ENCODE measurements around the gene VPS54. TPM values are rescaled to one million over a fixed set of nuclear protein-coding genes. Genes with fewer than 3 reads are reported as not detected.

Gene VPS54
- total RNA-seq, 4 donors from 2014 or later, result 4.1 to 27.6 (median 18.6) TPM

DNA sequence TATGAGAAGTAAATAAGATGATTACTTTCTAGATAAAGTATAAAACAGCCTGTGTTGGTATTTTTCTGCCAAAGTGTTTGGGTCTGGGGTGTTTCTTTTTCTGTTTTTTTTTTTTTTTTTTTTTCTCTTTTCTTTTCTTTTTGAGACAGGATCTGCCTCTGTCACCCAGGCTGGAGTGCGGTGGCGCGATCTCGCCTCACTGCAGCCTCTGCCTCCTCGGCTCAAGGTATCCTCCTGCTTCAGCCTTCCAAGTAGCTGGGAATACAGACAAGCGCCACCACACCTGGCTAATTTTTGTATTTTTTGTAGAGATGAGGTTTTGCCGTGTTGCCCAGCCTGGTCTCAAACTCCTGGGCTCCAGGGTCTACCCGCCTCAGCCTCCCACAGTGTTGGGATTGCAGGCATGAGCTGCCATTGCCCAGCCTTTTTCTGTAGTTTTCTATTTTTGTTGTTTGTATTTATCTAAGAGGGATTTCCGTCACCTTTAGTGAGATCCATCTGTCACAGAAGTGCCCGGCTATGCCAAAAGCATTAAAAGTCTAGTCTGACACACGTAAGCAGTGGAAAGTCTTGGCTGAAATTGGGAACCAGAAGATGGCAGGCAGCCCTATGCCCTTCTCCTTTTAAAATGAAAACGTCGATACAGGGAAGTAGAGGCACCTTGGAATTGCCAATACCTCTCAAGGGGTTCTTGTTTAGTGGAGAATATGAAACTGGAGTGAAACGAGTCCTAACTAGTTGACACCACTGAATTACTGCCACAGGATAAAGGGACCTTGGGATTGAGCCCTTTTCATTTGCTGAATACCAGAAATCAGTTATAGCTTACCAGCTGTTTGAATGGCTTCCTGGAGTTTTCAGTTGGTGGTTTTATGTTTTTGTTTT lies 163.6 kb downstream of the VPS54 start:
- Histone ChIP-seq H3K27ac (peak overlapping the region; percentile 10 to 74 (median 42)), H3K9me3 (no peaks in the 10 kb centered on the region), H3K36me3 (peaks cover 0 to 22% (median 11%) of the 10 kb centered on the region in 4 donors), H3K4me3 (no peak overlapping the region), H3K27me3 (no peaks in the 10 kb centered on the region), H3K4me1 (peaks cover 11 to 57% (median 39%) of the 10 kb centered on the region in 4 donors)
- in situ Hi-C loops (cut with MboI; ENCODE audit: low pct_ligation_motif_present in 1 of 4, low pct_unique_long_range_greater_than_20kb in 1 of 4, low sequenced_read_pairs in 3 of 4) (loop anchor here in 2 of 4 donors (10.0 to 25.0 kb wide), 3 partner anchors 161 to 268 kb away; partner anchors contain the start of genes MDH1 (in 1 of the 2) and WDPCP (in 1 of the 2)), intact Hi-C loops (cut with DNase I; ENCODE audit: low total_unique reads) (no loop called here)
- TF ChIP-seq EP300 (IDR thresholded peaks at IDR 0.05; ENCODE audit: low read depth) (no peak), POLR2A (IDR thresholded peaks at IDR 0.05) (no peak), POLR2AphosphoS5 (IDR thresholded peaks at IDR 0.05) (no peak)
- TF ChIP-seq, protein P1, sequence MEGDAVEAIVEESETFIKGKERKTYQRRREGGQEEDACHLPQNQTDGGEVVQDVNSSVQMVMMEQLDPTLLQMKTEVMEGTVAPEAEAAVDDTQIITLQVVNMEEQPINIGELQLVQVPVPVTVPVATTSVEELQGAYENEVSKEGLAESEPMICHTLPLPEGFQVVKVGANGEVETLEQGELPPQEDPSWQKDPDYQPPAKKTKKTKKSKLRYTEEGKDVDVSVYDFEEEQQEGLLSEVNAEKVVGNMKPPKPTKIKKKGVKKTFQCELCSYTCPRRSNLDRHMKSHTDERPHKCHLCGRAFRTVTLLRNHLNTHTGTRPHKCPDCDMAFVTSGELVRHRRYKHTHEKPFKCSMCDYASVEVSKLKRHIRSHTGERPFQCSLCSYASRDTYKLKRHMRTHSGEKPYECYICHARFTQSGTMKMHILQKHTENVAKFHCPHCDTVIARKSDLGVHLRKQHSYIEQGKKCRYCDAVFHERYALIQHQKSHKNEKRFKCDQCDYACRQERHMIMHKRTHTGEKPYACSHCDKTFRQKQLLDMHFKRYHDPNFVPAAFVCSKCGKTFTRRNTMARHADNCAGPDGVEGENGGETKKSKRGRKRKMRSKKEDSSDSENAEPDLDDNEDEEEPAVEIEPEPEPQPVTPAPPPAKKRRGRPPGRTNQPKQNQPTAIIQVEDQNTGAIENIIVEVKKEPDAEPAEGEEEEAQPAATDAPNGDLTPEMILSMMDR (IDR thresholded peaks at IDR 0.05), result no peak
- WGBS, 2 donors (ENCODE audit: low coverage in 1 of 2), result 78 to 95% methylated on average over 12 to 14 of the region's 14 CpGs
- DNase-seq, result no peak

DNA sequence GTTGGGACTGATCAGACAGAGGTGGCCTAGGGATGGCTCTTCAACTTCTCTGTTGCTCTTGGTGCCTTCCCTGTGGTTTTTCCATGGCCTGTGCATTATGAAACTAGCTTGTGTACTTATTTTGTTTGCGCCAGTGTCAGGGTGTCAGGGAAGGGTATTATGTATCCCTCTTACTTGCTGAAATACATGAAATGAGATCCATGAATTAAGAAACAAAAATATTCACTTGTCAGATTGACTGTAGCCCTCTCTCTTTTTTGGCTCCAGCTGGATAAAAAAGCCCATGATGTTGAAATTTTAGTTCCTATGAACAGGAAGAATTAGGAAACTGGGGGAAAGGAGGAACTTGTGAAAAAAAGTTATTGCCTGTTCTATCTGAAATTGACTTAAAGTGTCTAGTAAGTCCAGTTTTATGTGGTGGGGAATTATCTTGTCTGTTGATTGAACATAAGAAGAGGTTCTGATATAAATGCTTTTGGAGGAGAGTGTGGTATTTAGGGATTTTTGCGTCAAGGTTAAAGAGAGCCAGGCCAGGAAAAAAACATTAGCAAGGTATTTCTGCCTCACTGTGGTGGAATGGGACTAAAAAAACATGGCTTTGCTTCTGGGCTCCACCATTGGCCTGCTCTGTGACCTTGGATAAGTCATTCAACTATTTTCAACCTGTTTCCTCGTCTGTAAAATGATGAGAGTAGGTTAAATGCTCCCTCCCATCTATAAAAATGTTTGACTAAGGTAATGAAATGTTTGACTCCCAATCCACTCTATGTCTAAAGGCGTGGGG lies 165.5 kb downstream of the VPS54 start:
- Histone ChIP-seq H3K4me3 (no peak overlapping the region), H3K4me1 (peaks cover 22 to 76% (median 52%) of the 10 kb centered on the region in 4 donors), H3K27ac (peak overlapping the region; percentile 67 to 82 (median 74)), H3K27me3 (no peaks in the 10 kb centered on the region), H3K9me3 (no peaks in the 10 kb centered on the region), H3K36me3 (peaks cover 0 to 20% (median 5%) of the 10 kb centered on the region in 4 donors)
- DNase-seq, result no peak
- TF ChIP-seq POLR2AphosphoS5 (IDR thresholded peaks at IDR 0.05) (no peak), EP300 (IDR thresholded peaks at IDR 0.05; ENCODE audit: low read depth) (no peak), POLR2A (IDR thresholded peaks at IDR 0.05) (no peak)
- TF ChIP-seq, protein P1 (IDR thresholded peaks at IDR 0.05), result no peak
- 73 to 76% methylated on average over 4 of the region's 4 CpGs for WGBS, 2 donors (ENCODE audit: low coverage in 1 of 2)
- intact Hi-C loops (cut with DNase I; ENCODE audit: low total_unique reads), result no loop called here
- in situ Hi-C loops (cut with MboI; ENCODE audit: low pct_ligation_motif_present in 1 of 4, low pct_unique_long_range_greater_than_20kb in 1 of 4, low sequenced_read_pairs in 3 of 4), result loop anchor here in 2 of 4 donors (10.0 to 25.0 kb wide), 3 partner anchors 159 to 266 kb away; partner anchors contain the start of genes MDH1 (in 1 of the 2) and WDPCP (in 1 of the 2)

DNA sequence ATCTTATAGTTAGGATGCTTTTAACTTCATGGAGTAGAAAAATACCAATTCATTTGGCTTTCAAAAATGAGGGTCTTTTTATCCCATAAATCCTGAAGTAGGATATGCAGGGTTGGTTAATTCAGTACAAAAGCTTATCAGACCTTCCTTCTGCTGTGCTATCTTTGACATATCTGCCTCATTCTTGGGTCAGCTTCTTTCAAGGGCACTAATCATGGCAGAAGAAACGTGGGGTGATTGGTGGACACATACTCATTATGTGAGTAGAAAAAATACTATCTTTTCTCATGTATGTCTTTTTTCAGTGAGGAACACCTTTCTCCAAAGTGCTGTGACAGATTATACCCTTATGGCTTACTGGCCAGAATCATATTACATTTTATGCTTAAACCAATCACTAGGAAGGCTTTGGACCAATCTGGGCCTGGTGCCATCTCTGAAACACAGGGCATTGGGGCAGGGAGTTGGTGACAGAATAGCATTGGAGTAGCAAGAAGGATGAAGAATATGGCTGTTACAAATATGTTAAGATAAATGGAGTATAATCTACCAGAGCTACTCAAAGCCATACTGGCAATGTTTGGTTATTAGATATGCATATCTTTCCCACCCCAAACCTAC lies 167.4 kb downstream of the VPS54 start:
- in situ Hi-C loops (cut with MboI; ENCODE audit: low pct_ligation_motif_present in 1 of 4, low pct_unique_long_range_greater_than_20kb in 1 of 4, low sequenced_read_pairs in 3 of 4) (loop anchor here in 2 of 4 donors (10.0 to 25.0 kb wide), 3 partner anchors 157 to 264 kb away; partner anchors contain the start of genes MDH1 (in 1 of the 2) and WDPCP (in 1 of the 2)), intact Hi-C loops (cut with DNase I; ENCODE audit: low total_unique reads) (no loop called here)
- DNase-seq, result no peak
- Histone ChIP-seq H3K9me3 (no peaks in the 10 kb centered on the region), H3K4me1 (peaks cover 22 to 84% (median 55%) of the 10 kb centered on the region in 4 donors), H3K27ac (peak overlapping the region in 1 of 4 donors; percentile 21), H3K27me3 (no peaks in the 10 kb centered on the region), H3K36me3 (peaks cover 0 to under 1% (median 0%) of the 10 kb centered on the region in 4 donors), H3K4me3 (no peak overlapping the region)
- 91 to 100% methylated on average over 1 of the region's 1 CpG for WGBS, 2 donors (ENCODE audit: low coverage in 1 of 2)
- TF ChIP-seq POLR2AphosphoS5 (IDR thresholded peaks at IDR 0.05), result no peak
- no peak for TF ChIP-seq EP300 (IDR thresholded peaks at IDR 0.05; ENCODE audit: low read depth)
- TF ChIP-seq, protein P1 (IDR thresholded peaks at IDR 0.05), result no peak
- no peak for TF ChIP-seq POLR2A (IDR thresholded peaks at IDR 0.05)
